Endodermal cell (in vitro differentiated cells): ENCODE data around the gene OSBPL5. TPM values are rescaled to one million over a fixed set of nuclear protein-coding genes. Genes with fewer than 3 reads are reported as not detected.

Experiments used
- DNase-seq: peaks from one replicate; pipeline ENCODE4 v3.0.0-alpha.2; 2017
- H3K27ac ChIP-seq: 2 replicates; pipeline ENCODE4 v1.5.1; 2013; ENCODE audit warnings: mild to moderate bottlenecking, low read depth, low read length, moderate library complexity
- H3K27me3 ChIP-seq: 2 replicates; pipeline ENCODE4 v1.6.1; 2013; ENCODE audit warnings: mild to moderate bottlenecking, low read length, moderate library complexity; ENCODE audit not compliant: insufficient read depth, control insufficient read depth, poor library complexity, severe bottlenecking
- H3K36me3 ChIP-seq: 2 replicates; pipeline ENCODE4 v1.7.0; 2013; ENCODE audit warnings: mild to moderate bottlenecking, low read length, moderate library complexity; ENCODE audit not compliant: control insufficient read depth, insufficient read depth
- H3K4me1 ChIP-seq: one replicate; pipeline ENCODE4 v1.7.0; 2013; ENCODE audit warnings: low read length; ENCODE audit not compliant: control insufficient read depth, insufficient read depth
- H3K4me3 ChIP-seq: 2 replicates; pipeline ENCODE4 v1.5.1; 2013; ENCODE audit warnings: mild to moderate bottlenecking, low read length, moderate library complexity
- H3K9ac ChIP-seq: 2 replicates; pipeline ENCODE4 v1.6.1; 2013; ENCODE audit warnings: mild to moderate bottlenecking, low read length, moderate library complexity; ENCODE audit not compliant: poor library complexity, severe bottlenecking; ENCODE audit errors: extremely low read depth
- H3K9me3 ChIP-seq: 2 replicates; pipeline ENCODE4 v1.6.1; 2013; ENCODE audit warnings: mild to moderate bottlenecking, low read length, moderate library complexity; ENCODE audit not compliant: control insufficient read depth
- H3K27ac Mint-ChIP-seq: 2 replicates; pipeline ENCODE4 v1.8.0; 2020; ENCODE audit warnings: mixed read lengths
- H3K27me3 Mint-ChIP-seq: 2 replicates; pipeline ENCODE4 v1.8.0; 2021; ENCODE audit warnings: mild to moderate bottlenecking, mixed read lengths; ENCODE audit not compliant: insufficient read depth
- H3K36me3 Mint-ChIP-seq: 2 replicates; pipeline ENCODE4 v1.8.0; 2020; ENCODE audit warnings: low read depth, mixed read lengths
- H3K4me1 Mint-ChIP-seq: 2 replicates; pipeline ENCODE4 v1.8.0; 2020; ENCODE audit warnings: mixed read lengths
- H3K4me3 Mint-ChIP-seq: 2 replicates; pipeline ENCODE4 v1.8.0; 2020; ENCODE audit warnings: mild to moderate bottlenecking, moderate library complexity, mixed read lengths
- H3K9me3 Mint-ChIP-seq: 2 replicates; pipeline ENCODE4 v1.8.0; 2020; ENCODE audit warnings: mild to moderate bottlenecking, mixed read lengths
- WGBS, 2 experiments: methylation state at CpG; one replicate each; pipeline versions ENCODE4 v1.1.5 to v1.1.7; 2013; ENCODE audit warnings: missing lambda C conversion rate in 2 of 2, mixed read lengths in 1 of 2; ENCODE audit not compliant: insufficient coverage in 1 of 2, insufficient read length in 1 of 2; 5-methylcytosine and 5-hydroxymethylcytosine counted together
- total RNA-seq, 2 donors: library from RNA; stranded (reverse); fragmentation: NEBNext Ultra II Directional in 1 of 2; extraction: Animal tissue kit (Norgen Biotek cat#: 25700) in 1 of 2; gene quantifications; 2 replicates in 1 of 2; 3 replicates in 1 of 2; pipeline ENCODE4 v1.2.1, GENCODE V29; 2021
- TF ChIP-seq, protein P1 (sequence below): fragments of 200-600 bp; sonication (generic); conservative IDR thresholded peaks from 2 replicates; pipeline ENCODE4 v1.5.0; 2021; ENCODE audit warnings: antibody characterized with exemption, mild to moderate bottlenecking

OSBPL5 gene
- total RNA-seq, 2 donors from 2014 or later, result 1.2 to 4.8 TPM

DNA sequence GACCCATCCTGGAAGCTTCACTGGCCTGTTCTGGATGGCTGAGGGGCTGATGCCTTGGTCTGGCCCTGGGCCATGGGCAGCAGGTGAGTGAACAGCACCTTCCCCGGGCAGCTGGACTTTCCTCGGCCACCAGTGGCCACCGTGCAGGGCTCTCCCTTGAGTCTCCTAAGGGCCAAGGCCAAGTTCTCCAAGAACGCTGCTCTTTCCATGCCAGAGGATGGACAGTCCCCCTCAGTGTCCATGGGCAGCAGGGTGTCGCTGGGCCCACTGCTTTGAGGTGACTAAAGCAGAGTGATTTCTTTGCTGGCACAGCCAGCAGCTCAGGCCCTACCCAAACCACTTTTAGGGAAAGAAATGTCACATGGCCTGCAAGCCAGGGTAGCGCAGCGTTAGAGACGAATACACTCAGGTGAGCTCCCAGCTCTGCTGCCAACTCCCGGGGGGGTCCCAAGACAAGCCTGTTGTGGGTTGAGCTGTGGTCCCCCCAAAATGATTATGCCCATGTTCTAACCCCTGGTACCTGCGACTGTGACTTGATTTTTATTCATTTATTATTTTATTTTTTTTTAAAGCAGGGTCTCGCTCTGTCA is 104.6 kb downstream of the OSBPL5 start:
- Mint-ChIP-seq H3K4me1 (peaks cover 12% of the 10 kb centered on the region), H3K9me3 (peaks cover 21% of the 10 kb centered on the region)
- 93 to 95% methylated on average over 8 to 11 of the region's 11 CpGs for WGBS, 2 experiments

DNA sequence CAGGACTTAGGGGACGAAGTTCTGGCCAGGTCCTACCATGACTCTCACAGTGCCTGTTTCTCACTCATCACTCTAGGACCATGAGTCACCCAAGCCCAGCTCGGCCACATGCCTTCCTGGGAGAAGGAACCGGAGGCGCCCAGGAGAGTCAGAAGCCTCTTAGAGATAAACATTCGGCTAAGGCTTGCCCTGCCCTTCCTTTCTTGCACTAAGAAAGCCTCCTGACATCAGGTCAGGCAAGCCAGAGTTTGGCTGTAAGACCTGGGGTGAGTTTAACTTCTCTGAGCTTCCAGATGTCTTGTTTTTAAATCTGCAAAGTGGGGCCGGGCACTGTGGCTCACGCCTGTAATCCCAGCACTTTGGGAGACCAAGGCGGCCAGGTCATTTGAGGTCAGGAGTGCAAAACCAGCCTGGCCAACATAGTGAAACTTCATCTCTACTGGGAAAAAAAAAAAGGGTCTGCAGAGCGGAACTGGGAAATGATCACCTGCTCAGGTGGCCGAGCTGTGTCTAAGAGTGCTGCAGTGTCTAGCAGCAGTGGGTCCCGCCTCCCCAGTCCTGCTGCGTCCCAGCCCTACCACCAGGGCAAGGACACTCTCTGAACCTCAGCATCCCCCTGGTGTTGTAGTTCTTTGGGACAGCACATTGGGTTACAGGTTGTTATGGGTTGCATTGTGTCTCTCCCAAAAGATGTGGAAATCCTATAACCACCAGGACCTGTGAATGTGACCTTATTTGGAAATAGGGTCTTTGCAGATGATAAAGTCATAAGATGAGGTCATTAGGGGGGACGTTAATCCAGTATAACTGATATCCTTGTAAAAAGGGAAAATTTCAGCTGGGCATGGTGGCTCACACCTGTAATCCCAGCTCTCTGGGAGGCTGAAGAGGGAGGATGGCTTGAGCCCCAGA is 106.1 kb downstream of the OSBPL5 start:
- Histone ChIP-seq H3K36me3 (peaks cover 4% of the 10 kb centered on the region), H3K4me1 (peaks cover 8% of the 10 kb centered on the region), H3K9me3 (peaks cover 5% of the 10 kb centered on the region), H3K9ac (no peak overlapping the region), H3K27me3 (no peaks in the 10 kb centered on the region), H3K27ac (no peak overlapping the region), H3K4me3 (no peak overlapping the region)
- Mint-ChIP-seq H3K27ac (no peak overlapping the region), H3K4me1 (peaks cover 12% of the 10 kb centered on the region), H3K36me3 (peaks cover 6% of the 10 kb centered on the region), H3K4me3 (no peak overlapping the region), H3K9me3 (peaks cover 6% of the 10 kb centered on the region), H3K27me3 (peaks cover 5% of the 10 kb centered on the region)
- DNase-seq, result peak; percentile 81
- WGBS, 2 experiments, result 92 to 93% methylated on average over 10 to 13 of the region's 13 CpGs
- TF ChIP-seq, protein P1, sequence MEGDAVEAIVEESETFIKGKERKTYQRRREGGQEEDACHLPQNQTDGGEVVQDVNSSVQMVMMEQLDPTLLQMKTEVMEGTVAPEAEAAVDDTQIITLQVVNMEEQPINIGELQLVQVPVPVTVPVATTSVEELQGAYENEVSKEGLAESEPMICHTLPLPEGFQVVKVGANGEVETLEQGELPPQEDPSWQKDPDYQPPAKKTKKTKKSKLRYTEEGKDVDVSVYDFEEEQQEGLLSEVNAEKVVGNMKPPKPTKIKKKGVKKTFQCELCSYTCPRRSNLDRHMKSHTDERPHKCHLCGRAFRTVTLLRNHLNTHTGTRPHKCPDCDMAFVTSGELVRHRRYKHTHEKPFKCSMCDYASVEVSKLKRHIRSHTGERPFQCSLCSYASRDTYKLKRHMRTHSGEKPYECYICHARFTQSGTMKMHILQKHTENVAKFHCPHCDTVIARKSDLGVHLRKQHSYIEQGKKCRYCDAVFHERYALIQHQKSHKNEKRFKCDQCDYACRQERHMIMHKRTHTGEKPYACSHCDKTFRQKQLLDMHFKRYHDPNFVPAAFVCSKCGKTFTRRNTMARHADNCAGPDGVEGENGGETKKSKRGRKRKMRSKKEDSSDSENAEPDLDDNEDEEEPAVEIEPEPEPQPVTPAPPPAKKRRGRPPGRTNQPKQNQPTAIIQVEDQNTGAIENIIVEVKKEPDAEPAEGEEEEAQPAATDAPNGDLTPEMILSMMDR, result peak; percentile 63

More for the DNA sequence above, 104.6 kb downstream of the OSBPL5 start:
- Histone ChIP-seq H3K36me3 (no peaks in the 10 kb centered on the region), H3K9ac (no peak overlapping the region), H3K27me3 (no peaks in the 10 kb centered on the region), H3K27ac (no peak overlapping the region), H3K9me3 (peaks cover 17% of the 10 kb centered on the region), H3K4me3 (no peak overlapping the region), H3K4me1 (peaks cover 8% of the 10 kb centered on the region)
- no peak overlapping the region for H3K27ac Mint-ChIP-seq
- H3K4me3 Mint-ChIP-seq, result no peak overlapping the region
- H3K36me3 Mint-ChIP-seq, result peaks cover 3% of the 10 kb centered on the region
- peaks cover 5% of the 10 kb centered on the region for H3K27me3 Mint-ChIP-seq
- no peak for DNase-seq
- TF ChIP-seq, protein P1, result no peak

DNA sequence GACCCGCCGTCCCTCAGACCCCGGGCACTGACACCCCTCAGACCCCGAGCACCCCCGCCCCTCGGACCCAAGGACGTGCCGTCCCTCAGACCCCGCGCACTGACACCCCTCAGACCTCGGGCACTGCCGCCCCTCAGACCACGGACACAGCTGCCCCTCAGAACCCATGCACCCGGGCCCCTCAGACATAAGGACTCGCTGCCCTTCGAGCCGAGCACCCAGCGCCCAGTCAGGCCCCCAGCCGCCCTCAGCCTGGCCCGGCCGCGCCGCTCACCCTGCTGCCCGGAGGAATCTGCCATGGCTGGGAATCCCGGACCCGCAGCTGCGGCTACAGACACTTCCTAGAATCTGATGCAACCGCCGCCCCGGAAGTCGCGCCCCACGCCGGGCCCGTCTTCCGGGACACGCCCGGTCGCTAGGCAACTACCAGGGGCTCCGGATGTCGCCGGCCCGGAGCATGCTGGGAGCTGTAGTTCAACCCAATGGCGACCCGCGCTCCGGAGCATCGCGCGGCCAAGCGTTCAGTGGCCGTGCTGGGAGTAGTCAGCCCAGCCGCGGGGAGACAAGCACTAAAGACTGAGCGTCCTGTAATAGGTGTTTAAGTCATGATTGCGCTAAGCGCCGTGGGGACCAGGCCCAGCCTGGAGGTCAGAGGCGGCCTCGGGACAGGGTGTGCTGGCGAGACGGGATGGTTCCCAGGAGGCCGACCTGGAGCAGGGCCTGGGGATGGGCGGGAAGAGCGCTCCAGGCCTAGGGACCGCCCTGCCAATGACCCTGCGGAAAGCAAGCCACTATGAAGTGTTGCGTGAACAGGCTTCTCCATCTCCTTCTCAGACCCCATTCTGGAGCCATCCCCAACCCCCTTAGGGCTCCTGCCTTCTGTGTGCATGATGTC is 107.8 kb downstream of the OSBPL5 start, which contains the start of gene CARS1:
Gene CARS1, minus strand, starts transcription at position 355 of the 895 bp plus-strand sequence. Its CDS starts 56 bp downstream, at position 299.
- H3K4me3 ChIP-seq, result peak within 1 kb of the TSS; percentile 84
- WGBS, 2 experiments, result 3 to 4% methylated on average over 49 to 68 of the region's 68 CpGs
- no peaks in the 10 kb centered on the region for H3K9me3 ChIP-seq
- no peaks in the 10 kb centered on the region for H3K9me3 Mint-ChIP-seq
- peaks cover 2% of the 10 kb centered on the region for H3K27me3 Mint-ChIP-seq
- H3K36me3 Mint-ChIP-seq, result peaks cover 12% of the 10 kb centered on the region
- DNase-seq, result peak; percentile 99
- peak within 1 kb of the TSS; percentile 93 for H3K9ac ChIP-seq
- H3K27ac Mint-ChIP-seq, result peak within 1 kb of the TSS; percentile 94
- peak within 1 kb of the TSS; percentile 96 for H3K27ac ChIP-seq
- H3K27me3 ChIP-seq, result no peaks in the 10 kb centered on the region
- peak within 1 kb of the TSS; percentile 81 for H3K4me3 Mint-ChIP-seq
- peaks cover 8% of the 10 kb centered on the region for H3K4me1 ChIP-seq
- TF ChIP-seq, protein P1, result no peak
- H3K4me1 Mint-ChIP-seq, result peaks cover 6% of the 10 kb centered on the region
- peaks cover 11% of the 10 kb centered on the region for H3K36me3 ChIP-seq
